Endothelial cell of umbilical vein (primary cell): ENCODE data around the gene RBMS3. TPM values are rescaled to one million over a fixed set of nuclear protein-coding genes. Genes with fewer than 3 reads are reported as not detected.

Experiments used
- BruUV-seq: library from RNA; stranded (reverse); fragments of 400-500 nt; replicated peaks from 2 replicates; lab custom pipeline; 2021; lab: Mats Ljungman, UMichigan
- CTCF ChIA-PET: fragments of 300-600, 350-600 bp; sonication (Branson Sonifier 250); formaldehyde crosslinking; loops from one replicate; lab custom pipeline; 2021; ENCODE audit warnings: antibody characterized with exemption, inconsistent platforms; lab: Charles Lee
- POLR2A ChIA-PET: fragments of 300-600, 350-600 bp; sonication (Branson Sonifier 250); formaldehyde crosslinking; loops from one replicate; lab custom pipeline; 2021; ENCODE audit warnings: antibody characterized with exemption, inconsistent platforms; lab: Charles Lee
- DNase-seq: peaks from one replicate; pipeline ENCODE4 v3.0.0-alpha.2; 2011; ENCODE audit warnings: low read depth, low spot score
- FAIRE-seq: peaks from 2 replicates; lab custom pipeline; 2011; peaks lifted over from hg19 to GRCh38; lab: Jason Lieb, UNC
- H2AFZ ChIP-seq: 2 replicates; pipeline ENCODE4 v1.6.0; 2012; ENCODE audit warnings: low read depth, low read length, control low read depth, inconsistent platforms
- H3K27ac ChIP-seq: 2 replicates; pipeline ENCODE4 v1.5.1; 2011; ENCODE audit warnings: low read depth, mild to moderate bottlenecking, control low read depth, low read length, moderate library complexity; ENCODE audit not compliant: insufficient read depth
- H3K27me3 ChIP-seq, 2 experiments: 2 replicates each; pipeline versions ENCODE4 v1.6.0 to v1.6.1; 2011; ENCODE audit warnings: low read length in 2 of 2, mixed read lengths in 1 of 2; ENCODE audit not compliant: control insufficient read depth in 2 of 2, insufficient read depth in 2 of 2
- H3K36me3 ChIP-seq, 2 experiments: 2 replicates in 1 of 2; 3 replicates in 1 of 2; pipeline ENCODE4 v1.5.1; 2011; ENCODE audit warnings: low read length in 2 of 2, mild to moderate bottlenecking in 1 of 2, moderate library complexity in 1 of 2; ENCODE audit not compliant: control insufficient read depth in 2 of 2, insufficient read depth in 2 of 2; ENCODE audit errors: extremely low read depth in 1 of 2
- H3K4me1 ChIP-seq: 3 replicates; pipeline ENCODE4 v1.5.1; 2011; ENCODE audit warnings: mild to moderate bottlenecking, low read length; ENCODE audit not compliant: control insufficient read depth, insufficient read depth; ENCODE audit errors: extremely low read depth
- H3K4me2 ChIP-seq: 2 replicates; pipeline ENCODE4 v1.6.1; 2011; ENCODE audit warnings: low read length, control low read depth, mixed read lengths; ENCODE audit not compliant: insufficient read depth
- H3K4me3 ChIP-seq, 3 experiments: fragments of 200-600 bp in 1 of 3; sonication (generic), shearing (Covaris generic) in 1 of 3; replicated peaks in 1 of 3; 2 replicates each; pipeline ENCODE4 v1.5.1; 2011 to 2016; ENCODE audit warnings: control low read depth in 3 of 3, low read length in 3 of 3, mild to moderate bottlenecking in 2 of 3, inconsistent platforms in 1 of 3, low read depth in 1 of 3, moderate library complexity in 1 of 3; ENCODE audit not compliant: insufficient read depth in 1 of 3
- H3K79me2 ChIP-seq: 2 replicates; pipeline ENCODE4 v1.6.0; 2012; ENCODE audit warnings: low read length, inconsistent platforms; ENCODE audit not compliant: control insufficient read depth, insufficient read depth
- H3K9ac ChIP-seq: replicated peaks from 2 replicates; pipeline ENCODE3; 2011; ENCODE audit warnings: low read length, control low read depth; ENCODE audit not compliant: insufficient read depth; ENCODE audit errors: extremely low read depth
- H3K9me1 ChIP-seq: replicated peaks from 3 replicates; pipeline ENCODE4 v1.6.0; 2011; ENCODE audit warnings: mild to moderate bottlenecking, low read length; ENCODE audit not compliant: control insufficient read depth, insufficient read depth; ENCODE audit errors: extremely low read depth
- H3K9me3 ChIP-seq: replicated peaks from 2 replicates; pipeline ENCODE4 v1.5.1; 2012; ENCODE audit warnings: low read length, inconsistent platforms; ENCODE audit not compliant: control insufficient read depth, insufficient read depth
- H4K20me1 ChIP-seq: replicated peaks from 2 replicates; pipeline ENCODE3; 2011; ENCODE audit warnings: mild to moderate bottlenecking, low read length; ENCODE audit not compliant: control insufficient read depth, insufficient read depth; ENCODE audit errors: extremely low read depth
- CTCF ChIP-seq, 2 donors: IDR thresholded peaks; 1 replicate in 1 of 2; 2 replicates in 1 of 2; pipeline ENCODE4 v1.5.1; 2011; ENCODE audit warnings: low read length in 2 of 2, mild to moderate bottlenecking in 2 of 2, moderate library complexity in 2 of 2, control low read depth in 1 of 2, inconsistent platforms in 1 of 2, low read depth in 1 of 2; ENCODE audit not compliant: insufficient read depth in 1 of 2; ENCODE audit errors: extremely low read depth in 1 of 2
- EZH2 ChIP-seq: IDR thresholded peaks from 2 replicates; pipeline ENCODE4 v1.6.1; 2012; ENCODE audit warnings: borderline replicate concordance, low read depth, mild to moderate bottlenecking, moderate library complexity, low read length, inconsistent platforms; ENCODE audit not compliant: severe bottlenecking
- FOS ChIP-seq: IDR thresholded peaks from 2 replicates; pipeline ENCODE4 v1.6.1; 2011; ENCODE audit warnings: mild to moderate bottlenecking, low read length, moderate library complexity, borderline replicate concordance; ENCODE audit not compliant: insufficient read depth
- GATA2 ChIP-seq: IDR thresholded peaks from 2 replicates; pipeline ENCODE4 v1.7.0; 2011; ENCODE audit warnings: low read depth, mild to moderate bottlenecking, moderate library complexity, mixed read lengths, low read length; ENCODE audit not compliant: insufficient read length, insufficient read depth
- JUN ChIP-seq: IDR thresholded peaks from 2 replicates; pipeline ENCODE4 v1.6.1; 2011; ENCODE audit warnings: borderline replicate concordance, low read depth; ENCODE audit not compliant: insufficient read length, insufficient read depth
- MAX ChIP-seq: IDR thresholded peaks from 2 replicates; pipeline ENCODE4 v1.6.1; 2011; ENCODE audit not compliant: insufficient read depth, insufficient read length
- MYC ChIP-seq: IDR thresholded peaks from one replicate; pipeline ENCODE4 v1.6.1; 2011; ENCODE audit warnings: mild to moderate bottlenecking, low read depth, low read length
- POLR2A ChIP-seq: IDR thresholded peaks from 2 replicates; pipeline ENCODE4 v1.6.1; 2012; ENCODE audit warnings: low read depth, mild to moderate bottlenecking, control low read depth, low read length
- POLR2AphosphoS5 ChIP-seq: IDR thresholded peaks from 2 replicates; pipeline ENCODE4 v1.6.1; 2012; ENCODE audit warnings: low read depth, mild to moderate bottlenecking, control low read depth, low read length, moderate library complexity; ENCODE audit not compliant: insufficient read depth
- dilution Hi-C: fragments of 300-500 bp; cut with MboI; formaldehyde crosslinking; loops from one replicate; pipeline ENCODE4 v1.15.0; 2019; ENCODE audit warnings: low sequenced_read_pairs; ENCODE audit not compliant: extremely low pct_ligation_motif_present
- intact Hi-C: fragments of 100-400 bp; cut with micrococcal nuclease; formaldehyde crosslinking; loops from one replicate; pipeline ENCODE4 v1.10.0; 2022
- polyA plus RNA-seq, 4 experiments: library from polyadenylated mRNA; depleted of rRNA in 3 of 4; stranded (reverse) in 3 of 4; unstranded in 1 of 4; fragments of >200 nt; gene quantifications; 2 replicates each; pipeline versions ENCODE4 v1.2.1 to v1.2.3, GENCODE V29; 2011 to 2012; ENCODE audit warnings: missing spikeins in 1 of 4
- total RNA-seq: library from RNA; stranded (reverse); gene quantifications from 2 replicates; pipeline ENCODE4 v1.2.3, GENCODE V29; 2021

Gene RBMS3
- total and polyA plus RNA-seq, 2 donors (not counting 3 experiments of a cell fraction or from before 2014, with no cell fraction given), result 13.6 to 42.3 TPM

DNA sequence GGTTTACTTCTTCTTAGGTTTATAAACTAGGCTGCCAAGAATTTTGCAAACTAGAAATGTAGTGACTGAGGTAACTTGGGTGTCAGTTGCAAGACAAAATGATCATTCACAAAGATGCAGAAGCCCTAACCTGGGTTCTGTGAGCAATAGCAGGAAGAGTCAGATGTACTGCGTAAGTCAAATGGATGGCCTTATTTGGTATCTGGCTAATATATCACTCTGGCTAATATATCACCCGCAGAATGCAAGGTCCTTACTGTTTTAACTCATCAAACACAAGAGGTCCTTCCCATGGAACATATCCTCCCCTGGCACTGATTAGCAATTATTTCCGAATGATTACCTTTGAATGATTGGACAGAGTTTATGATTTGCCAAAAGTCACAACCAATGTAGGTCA lies 37.4 kb downstream of the RBMS3 start:
- Histone ChIP-seq H3K4me1 (peaks cover 7% of the 10 kb centered on the region), H4K20me1 (peaks cover 2% of the 10 kb centered on the region), H3K9me3 (no peaks in the 10 kb centered on the region), H3K4me3 (no peak overlapping the region), H3K27me3 (no peaks in the 10 kb centered on the region), H3K79me2 (peaks cover 52% of the 10 kb centered on the region), H3K36me3 (no peaks in the 10 kb centered on the region), H3K4me2 (no peak overlapping the region), H3K27ac (no peak overlapping the region), H2AFZ (no peak overlapping the region), H3K9ac (no peak overlapping the region), H3K9me1 (no peaks in the 10 kb centered on the region)
- BruUV-seq, result no TSS peak
- ChIA-PET CTCF (interaction anchor here (0.8 to 1.6 kb wide), 4 partner anchors 9 to 37 kb away, joined by 3 to 4 read pairs (median 3); partner anchors contain the start of gene RBMS3), POLR2A (no interaction called here)
- intact Hi-C loops, result no loop called here
- dilution Hi-C loops, result no loop called here
- FAIRE-seq (no peak), DNase-seq (no peak)
- TF ChIP-seq MYC (no peak), EZH2 (no peak), CTCF (IDR thresholded peaks at IDR 0.05; ENCODE audit: extremely low read depth in 1 of 2, insufficient read depth in 1 of 2, low read depth in 1 of 2, low read length in 2 of 2) (no peak), POLR2AphosphoS5 (no peak), GATA2 (no peak), JUN (no peak), MAX (no peak), POLR2A (no peak), FOS (no peak)
